Stimulated activated naive CD4-positive, alpha-beta T cell (primary cell): ENCODE results near the gene PADI3.
"Not testable (repeated sequence)": the region's sequence is repeated elsewhere in the genome, so short reads cannot be mapped to it uniquely, and the experiment has no call there.

Experiments used
- DNase-seq, 6 experiments: peaks; one replicate each; lab custom pipeline; 2025; lab: John Stamatoyannopoulos, UW

Gene PADI3

GRCh38 chr1:17304151-17304825 lies 55.4 kb downstream of the PADI3 start:
- no peak for DNase-seq

GRCh38 chr1:17304826-17305175 lies 55.9 kb downstream of the PADI3 start:
- no peak for DNase-seq

GRCh38 chr1:17305576-17306095 lies 56.7 kb downstream of the PADI3 start:
- no peak for DNase-seq

GRCh38 chr1:17306407-17306806 lies 57.5 kb downstream of the PADI3 start:
- DNase-seq, result no peak

GRCh38 chr1:17306921-17307320 lies 58.0 kb downstream of the PADI3 start:
- DNase-seq, result no peak

GRCh38 chr1:17307329-17307728 lies 58.4 kb downstream of the PADI3 start:
- DNase-seq, result no peak

GRCh38 chr1:17307946-17308345 lies 59.0 kb downstream of the PADI3 start, which contains the start of gene PADI4:
PADI4 (plus strand) TSS chr1:17308197; CDS start chr1:17308223, 26 bp downstream.
- DNase-seq, result no peak

GRCh38 chr1:17308593-17308992 lies 59.7 kb downstream of the PADI3 start:
- no peak for DNase-seq

GRCh38 chr1:17309426-17310067 lies 60.6 kb downstream of the PADI3 start:
- DNase-seq, result no peak

GRCh38 chr1:17310068-17310640 lies 61.3 kb downstream of the PADI3 start:
- DNase-seq, result no peak

GRCh38 chr1:17313530-17314309 lies 64.8 kb downstream of the PADI3 start:
- DNase-seq, result no peak

- DNase-seq, result no peak
Observed at GRCh38 chr1:17314491-17314971, 65.6 kb downstream of the PADI3 start.

GRCh38 chr1:17315542-17316130 lies 66.7 kb downstream of the PADI3 start:
- DNase-seq, result no peak

GRCh38 chr1:17316704-17317103 lies 67.8 kb downstream of the PADI3 start:
- DNase-seq, result no peak

- no peak for DNase-seq
Observed at GRCh38 chr1:17318262-17318661, 69.4 kb downstream of the PADI3 start.

- DNase-seq, result no peak
Observed at GRCh38 chr1:17319561-17320350, 70.9 kb downstream of the PADI3 start.

- DNase-seq, result not testable (repeated sequence)
Observed at GRCh38 chr1:17321857-17322390, 73.0 kb downstream of the PADI3 start.

- no peak for DNase-seq
Observed at GRCh38 chr1:17328855-17329254, 80.0 kb downstream of the PADI3 start.

GRCh38 chr1:17329610-17330009 lies 80.7 kb downstream of the PADI3 start:
- DNase-seq, result no peak

- DNase-seq, result no peak
Observed at GRCh38 chr1:17330856-17331255, 82.0 kb downstream of the PADI3 start.

GRCh38 chr1:17333081-17333480 lies 84.2 kb downstream of the PADI3 start:
- no peak for DNase-seq
